Testis (tissue), 2 donors: ENCODE data around the gene SLC46A2.

Experiments
- POLR2A ChIP-seq: fragments of 450-650 bp; IDR thresholded peaks from one replicate; pipeline ENCODE4 v1.6.1; 2017; ENCODE audit warnings: antibody characterized with exemption, mild to moderate bottlenecking, moderate library complexity
- TF ChIP-seq, protein P1 (sequence below), 3 experiments: fragments of 450-650 bp in 2 of 3; fragments of 200-600 bp in 1 of 3; sonication (generic) in 1 of 3; IDR thresholded peaks; one replicate each; pipeline ENCODE4 v1.5.1; 2016 to 2019; ENCODE audit warnings: antibody characterized with exemption in 3 of 3, mild to moderate bottlenecking in 2 of 3, moderate library complexity in 1 of 3

DNA sequence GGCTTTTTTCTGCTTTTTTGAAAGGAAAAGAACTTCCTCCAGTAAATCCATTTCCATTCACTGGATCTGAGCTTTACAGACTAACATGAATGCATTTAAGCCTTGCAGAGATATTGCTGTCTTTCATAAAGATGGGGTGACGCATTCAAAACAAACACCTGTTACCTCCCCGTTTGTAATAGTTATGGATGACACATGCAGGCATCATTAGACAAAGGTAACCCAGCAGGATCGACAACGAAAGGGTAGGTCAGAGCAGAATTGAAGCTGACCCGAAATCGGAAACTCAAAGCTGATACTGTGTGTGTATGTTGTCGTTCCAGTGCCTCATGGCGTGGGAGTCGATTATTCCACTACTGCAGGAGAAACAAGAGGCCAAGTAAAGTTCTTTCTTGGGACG lies 22.2 kb downstream of the SLC46A2 start:
- TF ChIP-seq, protein P1, sequence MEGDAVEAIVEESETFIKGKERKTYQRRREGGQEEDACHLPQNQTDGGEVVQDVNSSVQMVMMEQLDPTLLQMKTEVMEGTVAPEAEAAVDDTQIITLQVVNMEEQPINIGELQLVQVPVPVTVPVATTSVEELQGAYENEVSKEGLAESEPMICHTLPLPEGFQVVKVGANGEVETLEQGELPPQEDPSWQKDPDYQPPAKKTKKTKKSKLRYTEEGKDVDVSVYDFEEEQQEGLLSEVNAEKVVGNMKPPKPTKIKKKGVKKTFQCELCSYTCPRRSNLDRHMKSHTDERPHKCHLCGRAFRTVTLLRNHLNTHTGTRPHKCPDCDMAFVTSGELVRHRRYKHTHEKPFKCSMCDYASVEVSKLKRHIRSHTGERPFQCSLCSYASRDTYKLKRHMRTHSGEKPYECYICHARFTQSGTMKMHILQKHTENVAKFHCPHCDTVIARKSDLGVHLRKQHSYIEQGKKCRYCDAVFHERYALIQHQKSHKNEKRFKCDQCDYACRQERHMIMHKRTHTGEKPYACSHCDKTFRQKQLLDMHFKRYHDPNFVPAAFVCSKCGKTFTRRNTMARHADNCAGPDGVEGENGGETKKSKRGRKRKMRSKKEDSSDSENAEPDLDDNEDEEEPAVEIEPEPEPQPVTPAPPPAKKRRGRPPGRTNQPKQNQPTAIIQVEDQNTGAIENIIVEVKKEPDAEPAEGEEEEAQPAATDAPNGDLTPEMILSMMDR (IDR thresholded peaks at IDR 0.05), result no peak
- TF ChIP-seq POLR2A, result no peak
